HepG2 (cell line): ENCODE measurements around the gene SLC35F1.

Experiments
- CHD2 ChIP-seq: IDR thresholded peaks from 2 replicates; pipeline ENCODE4 v1.6.1; 2011; ENCODE audit warnings: low read depth, low read length, improper control_type of control experiment
- CTCF ChIP-seq: sonication (generic); formaldehyde crosslinking; IDR thresholded peaks from 2 replicates; pipeline ENCODE4 v1.5.0; 2020; ENCODE audit warnings: mild to moderate bottlenecking, missing genetic modification reagents, moderate library complexity
- EZH2 ChIP-seq: conservative IDR thresholded peaks from 2 replicates; pipeline ENCODE4 v1.6.1; 2012; ENCODE audit warnings: mild to moderate bottlenecking, low read depth, low read length, moderate library complexity
- GABPA ChIP-seq, 2 experiments: IDR thresholded peaks; 2 replicates each; pipeline ENCODE4 v1.6.1; 2011 to 2016; ENCODE audit warnings: low read depth in 2 of 2, low read length in 1 of 2, missing biosample characterization in 1 of 2, missing genetic modification characterization in 1 of 2
- ZNF180 ChIP-seq: sonication (generic); formaldehyde crosslinking; IDR thresholded peaks from 2 replicates; pipeline ENCODE4 v1.4.0; 2020; ENCODE audit warnings: low read depth, missing genetic modification reagents, borderline replicate concordance

GRCh38 chr6:118319416-118319815 lies 412.4 kb downstream of the SLC35F1 start:
- TF ChIP-seq CHD2 (no peak), EZH2 (no peak), GABPA (IDR thresholded peaks at IDR 0.05; ENCODE audit: low read depth, low read length) (no peak), GABPA (CRISPR knock-in tag; IDR thresholded peaks at IDR 0.05; ENCODE audit: low read depth) (no peak), CTCF (CRISPR knock-in tag) (no peak), ZNF180 (CRISPR knock-in tag) (no peak)
